Glutamatergic neuron (in vitro differentiated cells): ENCODE data around the gene TIAM2. TPM values are rescaled to one million over a fixed set of nuclear protein-coding genes. Genes with fewer than 3 reads are reported as not detected.
A peak's percentile ranks its signal among the peaks of the same experiment; 100 is the strongest.

Experiments
- DNase-seq: peaks from one replicate; pipeline ENCODE4 v3.0.0; 2022
- H3K27ac Mint-ChIP-seq: one replicate; pipeline ENCODE4 v1.8.0; 2020; ENCODE audit warnings: mild to moderate bottlenecking, mixed read lengths, inconsistent platforms; ENCODE audit not compliant: unreplicated experiment
- H3K27me3 Mint-ChIP-seq: one replicate; pipeline ENCODE4 v1.8.0; 2020; ENCODE audit warnings: mild to moderate bottlenecking, moderate library complexity, mixed read lengths, inconsistent platforms; ENCODE audit not compliant: unreplicated experiment
- H3K36me3 Mint-ChIP-seq: one replicate; pipeline ENCODE4 v1.8.0; 2020; ENCODE audit warnings: mild to moderate bottlenecking, mixed read lengths, inconsistent platforms; ENCODE audit not compliant: unreplicated experiment
- H3K4me1 Mint-ChIP-seq: one replicate; pipeline ENCODE4 v1.8.0; 2020; ENCODE audit warnings: mild to moderate bottlenecking, low read depth, mixed read lengths, inconsistent platforms; ENCODE audit not compliant: unreplicated experiment
- H3K4me3 Mint-ChIP-seq: one replicate; pipeline ENCODE4 v1.8.0; 2020; ENCODE audit warnings: mild to moderate bottlenecking, mixed read lengths, inconsistent platforms; ENCODE audit not compliant: unreplicated experiment
- H3K9me3 Mint-ChIP-seq: one replicate; pipeline ENCODE4 v1.8.0; 2020; ENCODE audit warnings: mild to moderate bottlenecking, moderate library complexity, mixed read lengths, inconsistent platforms; ENCODE audit not compliant: unreplicated experiment
- CTCF ChIP-seq: fragments of 200-600 bp; sonication (generic); IDR thresholded peaks from one replicate; pipeline ENCODE4 v1.5.0; 2021; ENCODE audit not compliant: partially characterized antibody, unreplicated experiment
- total RNA-seq: library from RNA; stranded (reverse); fragmentation: NEBNext Ultra II Directional; extraction: Animal tissue kit (Norgen Biotek cat#: 25700); gene quantifications from one replicate; pipeline ENCODE4 v1.2.1, GENCODE V29; 2021; ENCODE audit not compliant: unreplicated experiment

TIAM2 gene
- total RNA-seq, 1 donor from 2014 or later = 113 TPM

- Mint-ChIP-seq H3K9me3 (peaks cover 16% of the 10 kb centered on the region), H3K27ac (no peak overlapping the region), H3K4me1 (peaks cover 8% of the 10 kb centered on the region), H3K36me3 (peaks cover 30% of the 10 kb centered on the region), H3K27me3 (peaks cover 3% of the 10 kb centered on the region), H3K4me3 (no peak overlapping the region)
- no peak for TF ChIP-seq CTCF
- no peak for DNase-seq
Measured at GRCh38 chr6:155241966-155242365, 246.9 kb downstream of the TIAM2 start.

- H3K36me3 Mint-ChIP-seq = peaks cover 12% of the 10 kb centered on the region
- peaks cover 7% of the 10 kb centered on the region for H3K9me3 Mint-ChIP-seq
- H3K4me1 Mint-ChIP-seq = peaks cover 5% of the 10 kb centered on the region
- peaks cover 2% of the 10 kb centered on the region for H3K27me3 Mint-ChIP-seq
- no peak for TF ChIP-seq CTCF
- DNase-seq = no peak
- H3K27ac Mint-ChIP-seq = no peak overlapping the region
- no peak overlapping the region for H3K4me3 Mint-ChIP-seq
Measured at GRCh38 chr6:155244434-155244833, 249.3 kb downstream of the TIAM2 start.

- Mint-ChIP-seq H3K4me1 (peaks cover under 1% of the 10 kb centered on the region), H3K36me3 (peaks cover 5% of the 10 kb centered on the region), H3K9me3 (peaks cover 4% of the 10 kb centered on the region), H3K27ac (peak overlapping the region; percentile 28), H3K27me3 (peaks cover 2% of the 10 kb centered on the region), H3K4me3 (no peak overlapping the region)
- TF ChIP-seq CTCF = no peak
- DNase-seq = no peak
Measured at GRCh38 chr6:155245193-155245592, 250.1 kb downstream of the TIAM2 start.

DNA sequence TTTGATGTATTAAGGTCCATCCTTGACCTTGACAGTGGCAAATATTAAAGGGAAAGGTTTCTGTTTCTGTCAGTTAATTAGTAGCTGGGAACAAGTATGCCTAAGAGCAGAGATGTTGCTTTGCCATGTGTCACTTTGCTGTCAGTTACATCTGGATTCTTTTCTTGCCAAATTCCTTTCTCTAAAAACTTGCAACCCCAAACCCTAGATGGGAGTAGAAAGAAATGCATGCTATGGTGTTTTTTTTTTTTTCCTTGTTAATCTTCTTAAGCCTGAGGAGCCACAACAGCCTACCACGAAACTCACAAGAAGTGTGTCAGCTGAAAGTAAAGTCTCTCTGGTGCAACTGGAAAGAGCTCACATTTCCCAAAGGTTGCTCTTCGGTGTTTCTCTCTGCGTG lies 250.7 kb downstream of the TIAM2 start:
- Mint-ChIP-seq H3K27ac (no peak overlapping the region), H3K9me3 (peaks cover 3% of the 10 kb centered on the region), H3K4me1 (no peaks in the 10 kb centered on the region), H3K27me3 (peaks cover 2% of the 10 kb centered on the region), H3K4me3 (no peak overlapping the region), H3K36me3 (no peaks in the 10 kb centered on the region)
- no peak for DNase-seq
- TF ChIP-seq CTCF = no peak

DNA sequence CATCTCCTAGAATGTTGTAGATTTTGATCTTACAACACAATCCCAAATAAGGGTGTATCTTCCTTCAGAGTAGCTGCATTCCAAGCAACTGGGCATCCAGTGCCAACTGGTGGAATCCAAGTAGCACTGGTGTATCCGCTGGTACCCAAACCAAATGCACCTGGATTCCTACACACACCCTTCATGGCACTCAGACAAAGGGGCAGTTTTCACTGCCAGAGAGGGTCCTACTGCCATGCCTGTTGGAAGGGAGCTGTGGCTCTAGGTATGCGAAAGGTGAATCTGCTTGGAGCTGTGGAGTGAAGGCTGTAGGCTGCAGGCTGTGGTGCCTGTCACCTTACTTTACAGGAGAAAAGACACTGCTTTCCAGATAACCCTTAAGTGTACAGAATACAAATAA lies 251.7 kb downstream of the TIAM2 start:
- Mint-ChIP-seq H3K9me3 (peaks cover 2% of the 10 kb centered on the region), H3K27ac (peak overlapping the region; percentile 62), H3K27me3 (peaks cover 2% of the 10 kb centered on the region), H3K4me3 (no peak overlapping the region), H3K36me3 (no peaks in the 10 kb centered on the region), H3K4me1 (no peaks in the 10 kb centered on the region)
- no peak for TF ChIP-seq CTCF
- DNase-seq = no peak
